Liver (tissue), 9 donors: ENCODE measurements around the gene NAXE. TPM values are rescaled to one million over a fixed set of nuclear protein-coding genes. Genes with fewer than 3 reads are reported as not detected.

Experiments used
- DNase-seq: peaks from one replicate; pipeline ENCODE4 v3.0.0-alpha.2; 2017; ENCODE audit warnings: low spot score
- H3K27ac ChIP-seq, 2 donors: one replicate each; pipeline ENCODE4 v1.7.0; 2013; ENCODE audit warnings: inconsistent platforms in 2 of 2, low read length in 2 of 2, control low read depth in 1 of 2, low read depth in 1 of 2, mild to moderate bottlenecking in 1 of 2
- H3K27me3 ChIP-seq, 4 donors: one replicate each; pipeline versions ENCODE4 v1.6.1 to v1.7.0; 2013; ENCODE audit warnings: low read length in 3 of 4, inconsistent platforms in 1 of 4, mild to moderate bottlenecking in 1 of 4, moderate library complexity in 1 of 4; ENCODE audit not compliant: control insufficient read depth in 4 of 4, insufficient read depth in 4 of 4
- H3K36me3 ChIP-seq, 4 donors: one replicate each; pipeline versions ENCODE4 v1.6.1 to v1.7.0; 2013; ENCODE audit warnings: low read length in 3 of 4, mild to moderate bottlenecking in 3 of 4, low read depth in 1 of 4, moderate library complexity in 1 of 4; ENCODE audit not compliant: control insufficient read depth in 4 of 4, insufficient read depth in 3 of 4
- H3K4me1 ChIP-seq, 4 donors: one replicate each; pipeline versions ENCODE4 v1.6.1 to v1.7.0; 2013; ENCODE audit warnings: low read length in 3 of 4, mild to moderate bottlenecking in 3 of 4, moderate library complexity in 1 of 4; ENCODE audit not compliant: control insufficient read depth in 4 of 4, insufficient read depth in 4 of 4
- H3K4me3 ChIP-seq, 3 donors: one replicate each; pipeline versions ENCODE4 v1.6.1 to v1.7.0; 2013; ENCODE audit warnings: low read length in 3 of 3, control low read depth in 1 of 3, low read depth in 1 of 3, mild to moderate bottlenecking in 1 of 3
- H3K9ac ChIP-seq, 2 donors: one replicate each; pipeline ENCODE4 v1.7.0; 2013; ENCODE audit warnings: low read length in 2 of 2, mild to moderate bottlenecking in 2 of 2, moderate library complexity in 2 of 2, control low read depth in 1 of 2, low read depth in 1 of 2
- H3K9me3 ChIP-seq, 4 donors: one replicate each; pipeline versions ENCODE4 v1.6.1 to v1.7.0; 2013; ENCODE audit warnings: low read length in 3 of 4; ENCODE audit not compliant: control insufficient read depth in 4 of 4
- ATF3 ChIP-seq: IDR thresholded peaks from 2 replicates; pipeline ENCODE4 v1.6.1; 2016; ENCODE audit warnings: antibody characterized with exemption
- CTCF ChIP-seq: fragments of 150-350 bp; IDR thresholded peaks from 2 replicates; pipeline ENCODE4 v1.5.1; 2017; ENCODE audit warnings: improper control_type of control experiment, low read depth, low read length; ENCODE audit not compliant: missing input control
- EGR1 ChIP-seq, 2 donors: IDR thresholded peaks; 2 replicates each; pipeline ENCODE4 v1.6.1; 2016 to 2018; ENCODE audit warnings: antibody characterized with exemption in 2 of 2, low read depth in 2 of 2
- FOXA1 ChIP-seq: IDR thresholded peaks from 2 replicates; pipeline ENCODE4 v1.6.1; 2016; ENCODE audit warnings: antibody characterized with exemption
- FOXA2 ChIP-seq: IDR thresholded peaks from 2 replicates; pipeline ENCODE4 v1.6.1; 2016; ENCODE audit warnings: antibody characterized with exemption
- GABPA ChIP-seq, 2 donors: IDR thresholded peaks in 1 of 2; conservative IDR thresholded peaks in 1 of 2; 2 replicates each; pipeline ENCODE4 v1.6.1; 2016; ENCODE audit warnings: antibody characterized with exemption in 2 of 2, mild to moderate bottlenecking in 1 of 2, moderate library complexity in 1 of 2
- HNF4A ChIP-seq, 2 donors: conservative IDR thresholded peaks; 2 replicates each; pipeline ENCODE4 v1.6.1; 2016; ENCODE audit warnings: antibody characterized with exemption in 2 of 2, mild to moderate bottlenecking in 2 of 2
- HNF4G ChIP-seq: IDR thresholded peaks from 2 replicates; pipeline ENCODE4 v1.6.1; 2016; ENCODE audit warnings: antibody characterized with exemption
- JUND ChIP-seq, 2 donors: IDR thresholded peaks; 2 replicates each; pipeline ENCODE4 v1.6.1; 2016; ENCODE audit warnings: antibody characterized with exemption in 2 of 2
- MAX ChIP-seq: IDR thresholded peaks from 2 replicates; pipeline ENCODE4 v1.6.1; 2016; ENCODE audit warnings: antibody characterized with exemption
- NR2F2 ChIP-seq: IDR thresholded peaks from 2 replicates; pipeline ENCODE4 v1.6.1; 2016; ENCODE audit warnings: antibody characterized with exemption
- RAD21 ChIP-seq, 2 donors: IDR thresholded peaks; 2 replicates each; pipeline ENCODE4 v1.6.1; 2016; ENCODE audit warnings: antibody characterized with exemption in 2 of 2, mild to moderate bottlenecking in 2 of 2
- REST ChIP-seq: IDR thresholded peaks from 2 replicates; pipeline ENCODE4 v1.6.1; 2016; ENCODE audit warnings: antibody characterized with exemption, mild to moderate bottlenecking
- RXRA ChIP-seq, 2 donors: IDR thresholded peaks; 2 replicates each; pipeline ENCODE4 v1.6.1; 2017 to 2018; ENCODE audit warnings: antibody characterized with exemption in 2 of 2, mild to moderate bottlenecking in 1 of 2
- SP1 ChIP-seq: IDR thresholded peaks from 2 replicates; pipeline ENCODE4 v1.6.1; 2018; ENCODE audit warnings: antibody characterized with exemption, mild to moderate bottlenecking
- TAF1 ChIP-seq: conservative IDR thresholded peaks from 2 replicates; pipeline ENCODE4 v1.6.1; 2016; ENCODE audit warnings: antibody characterized with exemption, mild to moderate bottlenecking
- YY1 ChIP-seq: IDR thresholded peaks from 2 replicates; pipeline ENCODE4 v1.6.1; 2016; ENCODE audit warnings: antibody characterized with exemption, mild to moderate bottlenecking
- ZBTB33 ChIP-seq: IDR thresholded peaks from 2 replicates; pipeline ENCODE4 v1.6.1; 2016; ENCODE audit warnings: antibody characterized with exemption
- WGBS: extraction: QIAGEN DNeasy Blood & Tissue Kit; methylation state at CpG from one replicate; pipeline ENCODE4 v1.1.7; 2013; 5-methylcytosine and 5-hydroxymethylcytosine counted together
- polyA plus RNA-seq, 2 donors: library from polyadenylated mRNA; stranded (reverse) in 1 of 2; unstranded in 1 of 2; fragments of 200-250 nt in 1 of 2; fragments of >200 nt in 1 of 2; fragmentation: Nextera tagmentation in 1 of 2; extraction: Ambion mirVana in 1 of 2; gene quantifications; one replicate each; pipeline versions ENCODE4 v1.2.1 to v1.2.3, GENCODE V29; 2013 to 2015
- total RNA-seq, 2 donors: library from RNA; depleted of rRNA; stranded (reverse); fragments of >200 nt; gene quantifications; one replicate each; pipeline ENCODE4 v1.2.3, GENCODE V29; 2014
- donor health status: healthy.
- donor health status: healthy.
- donor health status: healthy.
- donor health status: healthy.
- donor health status: healthy.

NAXE gene
- total and polyA plus RNA-seq, 4 donors, result 20.6 to 73.8 (median 46.9) TPM

- 27% methylated on average over 7 of the region's 7 CpGs for WGBS
- Histone ChIP-seq H3K9me3 (no peaks in the 10 kb centered on the region), H3K4me3 (no peak overlapping the region), H3K27me3 (peaks cover 0 to 4% (median 0%) of the 10 kb centered on the region in 4 donors), H3K36me3 (no peaks in the 10 kb centered on the region), H3K9ac (no peak overlapping the region), H3K4me1 (no peaks in the 10 kb centered on the region), H3K27ac (no peak overlapping the region)
- TF ChIP-seq TAF1 (no peak), EGR1 (IDR thresholded peaks at IDR 0.05; ENCODE audit: low read depth in 2 of 2) (no peak), SP1 (no peak), HNF4G (no peak), HNF4A (conservative IDR thresholded peaks at IDR 0.05) (no peak), RAD21 (IDR thresholded peaks at IDR 0.05) (peak; percentile 95 to 96), MAX (no peak), JUND (IDR thresholded peaks at IDR 0.05) (no peak), ATF3 (peak; percentile 56), FOXA1 (no peak), NR2F2 (no peak), RXRA (IDR thresholded peaks at IDR 0.05) (peak; percentile 6 to 11), CTCF (peak; percentile 82), ZBTB33 (no peak), YY1 (no peak), REST (no peak), FOXA2 (no peak), GABPA (IDR thresholded peaks at IDR 0.05 in 1 of 2, conservative IDR thresholded peaks at IDR 0.05 in 1 of 2) (no peak)
- DNase-seq, result no peak
Measured at GRCh38 chr1:156608036-156608674, 16.6 kb downstream of the NAXE start.
